OCI-LY3 (cell line): ENCODE results near the gene QARS1.

Experiments
- H2AFZ ChIP-seq: fragments of 200-600, 300-600 bp; shearing (Covaris generic); 2 replicates; pipeline ENCODE4 v1.6.0; 2014; ENCODE audit warnings: antibody characterized with exemption, low read depth, low read length
- H3K27ac ChIP-seq: fragments of 200-600, 300-600 bp; sonication (generic); 2 replicates; pipeline ENCODE4 v1.5.1; 2014; ENCODE audit warnings: mild to moderate bottlenecking, low read length, moderate library complexity, mixed read lengths
- H3K27me3 ChIP-seq: fragments of 200-600, 300-600 bp; sonication (generic); 2 replicates; pipeline ENCODE4 v1.6.1; 2014; ENCODE audit warnings: low read depth, low read length, mixed read lengths
- H3K36me3 ChIP-seq: fragments of 200-600, 300-600 bp; sonication (generic); replicated peaks from 2 replicates; pipeline ENCODE3; 2014; ENCODE audit warnings: low read depth, low read length, mixed read lengths
- H3K4me1 ChIP-seq: fragments of 300-600, 200-600 bp; sonication (generic); 2 replicates; pipeline ENCODE4 v1.6.1; 2014; ENCODE audit warnings: low read length, mixed read lengths
- H3K4me2 ChIP-seq: fragments of 200-600, 300-600 bp; sonication (generic); 2 replicates; pipeline ENCODE4 v1.6.1; 2014; ENCODE audit warnings: low read length, mixed read lengths
- H3K4me3 ChIP-seq: fragments of 300-600, 200-600 bp; sonication (generic); 2 replicates; pipeline ENCODE4 v1.5.1; 2014; ENCODE audit warnings: antibody characterized with exemption, mild to moderate bottlenecking, low read length, moderate library complexity
- H3K79me2 ChIP-seq: fragments of 300-600, 200-600 bp; shearing (Covaris generic); 2 replicates; pipeline ENCODE4 v1.6.1; 2014; ENCODE audit warnings: mild to moderate bottlenecking, low read length, mixed read lengths
- H3K9ac ChIP-seq: fragments of 300-600, 200-600 bp; shearing (Covaris generic); 2 replicates; pipeline ENCODE4 v1.6.0; 2014; ENCODE audit warnings: mild to moderate bottlenecking, low read length, moderate library complexity
- H3K9me3 ChIP-seq: fragments of 200-600, 300-600 bp; shearing (Covaris generic); 2 replicates; pipeline ENCODE4 v1.6.1; 2014; ENCODE audit warnings: low read length, mixed read lengths; ENCODE audit not compliant: insufficient read depth
- H4K20me1 ChIP-seq: fragments of 200-600, 300-600 bp; sonication (generic); 2 replicates; pipeline ENCODE4 v1.6.1; 2016; ENCODE audit warnings: low read length, mixed read lengths; ENCODE audit not compliant: insufficient read depth
- EZH2phosphoT487 ChIP-seq: fragments of 200-600 bp; shearing (Covaris generic); IDR thresholded peaks from 2 replicates; pipeline ENCODE4 v1.6.1; 2018; ENCODE audit warnings: antibody characterized with exemption, mixed run types, low read depth
- TF ChIP-seq, protein P1 (sequence below): fragments of 200-600, 300-600 bp; sonication (generic); IDR thresholded peaks from 2 replicates; pipeline ENCODE4 v1.5.1; 2014; ENCODE audit warnings: antibody characterized with exemption, low read length, low read depth

The QARS1 gene

DNA sequence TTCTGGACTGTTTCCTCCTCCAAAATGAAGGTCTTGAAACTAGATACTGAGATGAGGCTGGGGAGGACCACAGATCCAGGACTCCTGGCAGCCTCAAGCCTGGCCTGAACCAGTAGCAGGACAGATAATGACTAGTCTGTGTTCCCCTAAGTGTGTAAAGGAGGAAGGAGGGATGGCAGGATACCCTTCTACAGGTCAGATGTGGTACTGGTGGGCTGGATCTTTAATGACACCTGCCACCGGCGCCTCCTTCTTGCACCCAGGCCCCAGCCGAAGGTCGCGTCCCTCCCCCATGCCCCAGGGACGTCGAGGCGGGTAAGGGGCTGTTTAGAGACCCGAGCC is 15.5 kb upstream of the QARS1 start:
- H2AFZ ChIP-seq: no peak overlapping the region; the same call in 1 of the 2 replicates
- TF ChIP-seq EZH2phosphoT487: no peak
- TF ChIP-seq, protein P1, sequence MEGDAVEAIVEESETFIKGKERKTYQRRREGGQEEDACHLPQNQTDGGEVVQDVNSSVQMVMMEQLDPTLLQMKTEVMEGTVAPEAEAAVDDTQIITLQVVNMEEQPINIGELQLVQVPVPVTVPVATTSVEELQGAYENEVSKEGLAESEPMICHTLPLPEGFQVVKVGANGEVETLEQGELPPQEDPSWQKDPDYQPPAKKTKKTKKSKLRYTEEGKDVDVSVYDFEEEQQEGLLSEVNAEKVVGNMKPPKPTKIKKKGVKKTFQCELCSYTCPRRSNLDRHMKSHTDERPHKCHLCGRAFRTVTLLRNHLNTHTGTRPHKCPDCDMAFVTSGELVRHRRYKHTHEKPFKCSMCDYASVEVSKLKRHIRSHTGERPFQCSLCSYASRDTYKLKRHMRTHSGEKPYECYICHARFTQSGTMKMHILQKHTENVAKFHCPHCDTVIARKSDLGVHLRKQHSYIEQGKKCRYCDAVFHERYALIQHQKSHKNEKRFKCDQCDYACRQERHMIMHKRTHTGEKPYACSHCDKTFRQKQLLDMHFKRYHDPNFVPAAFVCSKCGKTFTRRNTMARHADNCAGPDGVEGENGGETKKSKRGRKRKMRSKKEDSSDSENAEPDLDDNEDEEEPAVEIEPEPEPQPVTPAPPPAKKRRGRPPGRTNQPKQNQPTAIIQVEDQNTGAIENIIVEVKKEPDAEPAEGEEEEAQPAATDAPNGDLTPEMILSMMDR: no peak
- H3K9me3 ChIP-seq: no peaks in the 10 kb centered on the region
- H3K4me3 ChIP-seq: peak overlapping the region; percentile 91
- peaks cover 19% of the 10 kb centered on the region for H3K79me2 ChIP-seq
- peak overlapping the region; percentile 92 for H3K9ac ChIP-seq
- H3K4me2 ChIP-seq: peak overlapping the region; percentile 97
- peak overlapping the region; percentile 81 for H3K27ac ChIP-seq
- peaks cover 34% of the 10 kb centered on the region for H3K36me3 ChIP-seq
- no peaks in the 10 kb centered on the region for H4K20me1 ChIP-seq
- no peaks in the 10 kb centered on the region for H3K27me3 ChIP-seq
- H3K4me1 ChIP-seq: peaks cover 15% of the 10 kb centered on the region

DNA sequence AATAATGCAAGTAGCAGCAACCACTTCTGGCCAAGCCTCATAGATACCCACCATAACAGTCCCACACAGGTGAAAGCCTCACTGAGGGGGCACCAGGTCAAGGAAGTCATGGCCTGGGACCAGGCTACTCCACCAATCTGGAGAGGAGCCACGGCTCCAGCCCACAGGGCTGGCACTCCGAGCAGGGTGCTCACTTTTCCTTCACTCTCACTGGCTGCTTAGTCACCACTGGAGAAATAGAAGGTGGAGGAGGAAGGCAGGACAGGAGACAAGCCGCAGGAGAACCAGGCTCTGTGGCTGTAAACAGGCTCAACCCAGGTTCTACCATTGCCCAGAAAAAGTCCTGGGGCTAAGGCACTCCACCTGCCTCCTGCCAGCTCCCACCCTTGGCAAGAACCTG is 14.9 kb upstream of the QARS1 start:
- Histone ChIP-seq H3K4me2 (peak overlapping the region; percentile 97), H2AFZ (no peak overlapping the region), H3K4me3 (peak overlapping the region; percentile 91), H3K9ac (peak overlapping the region; percentile 92; the same call in 1 of the 2 replicates), H4K20me1 (no peaks in the 10 kb centered on the region), H3K27ac (no peak overlapping the region), H3K27me3 (no peaks in the 10 kb centered on the region), H3K9me3 (no peaks in the 10 kb centered on the region), H3K79me2 (peaks cover 19% of the 10 kb centered on the region), H3K4me1 (peaks cover 15% of the 10 kb centered on the region), H3K36me3 (peaks cover 41% of the 10 kb centered on the region)
- TF ChIP-seq EZH2phosphoT487: no peak
- TF ChIP-seq, protein P1: no peak

DNA sequence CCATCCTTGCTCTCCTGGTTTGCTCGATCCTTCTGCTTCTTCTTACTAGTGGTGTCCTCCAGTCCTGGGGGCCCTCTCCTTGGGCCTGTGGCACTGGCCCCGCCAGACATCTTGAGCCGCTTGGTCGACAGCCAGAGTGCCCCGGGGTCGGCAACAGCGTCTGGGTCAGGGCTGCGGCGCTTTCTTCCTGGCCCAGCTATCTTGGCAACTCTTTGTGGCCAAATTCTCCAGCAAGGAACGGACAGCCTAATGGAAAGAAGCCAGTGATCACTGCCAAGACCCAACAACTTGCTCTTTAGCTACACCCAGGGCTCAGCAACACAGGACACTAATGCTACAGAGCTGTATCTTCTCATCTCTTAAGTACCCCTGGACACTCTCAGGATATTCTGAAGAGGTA is 14.5 kb upstream of the QARS1 start:
- Histone ChIP-seq H2AFZ (no peak overlapping the region), H3K79me2 (peaks cover 19% of the 10 kb centered on the region), H3K4me2 (peak overlapping the region; percentile 97), H3K36me3 (peaks cover 43% of the 10 kb centered on the region), H3K9me3 (no peaks in the 10 kb centered on the region), H3K4me1 (peaks cover 15% of the 10 kb centered on the region), H4K20me1 (no peaks in the 10 kb centered on the region), H3K9ac (no peak overlapping the region), H3K27me3 (no peaks in the 10 kb centered on the region), H3K4me3 (peak overlapping the region; percentile 91; the same call in 1 of the 2 replicates), H3K27ac (no peak overlapping the region)
- no peak for TF ChIP-seq EZH2phosphoT487
- TF ChIP-seq, protein P1: no peak

DNA sequence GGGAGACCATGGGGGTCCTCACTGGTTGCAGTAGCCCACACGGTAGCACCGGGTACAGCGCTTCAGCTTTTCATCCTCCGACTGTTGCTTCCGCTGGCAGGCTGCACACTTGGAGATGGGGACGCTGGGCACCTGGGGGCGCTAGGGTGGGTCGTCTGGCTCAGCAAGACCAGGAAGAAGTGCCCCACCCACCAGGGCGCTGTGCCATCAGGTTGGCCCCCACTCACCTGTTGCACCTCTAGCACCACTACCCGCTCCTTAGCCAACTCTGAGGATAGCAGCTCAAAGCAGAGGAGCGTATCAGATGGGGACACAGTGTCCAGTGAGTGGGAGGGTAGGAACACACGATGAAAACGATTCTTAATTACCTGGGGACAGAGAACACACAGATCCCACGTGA is 7.7 kb upstream of the QARS1 start:
- Histone ChIP-seq H3K27me3 (no peaks in the 10 kb centered on the region), H3K4me1 (no peaks in the 10 kb centered on the region), H3K9ac (no peak overlapping the region), H3K79me2 (no peaks in the 10 kb centered on the region), H3K4me3 (no peak overlapping the region), H3K9me3 (no peaks in the 10 kb centered on the region), H4K20me1 (no peaks in the 10 kb centered on the region), H3K4me2 (no peak overlapping the region), H2AFZ (no peak overlapping the region), H3K36me3 (peaks cover 85% of the 10 kb centered on the region), H3K27ac (no peak overlapping the region)
- no peak for TF ChIP-seq EZH2phosphoT487
- TF ChIP-seq, protein P1: no peak
